ENCODE data around the gene PBX2.
"Not testable (repeated sequence)": the region's sequence is repeated elsewhere in the genome, so short reads cannot be mapped to it uniquely, and the experiment has no call there.

Gene PBX2

GRCh38 chr6:32186151-32186840 is 3.7 kb downstream of the PBX2 start:
- not testable (repeated sequence) for DNase-seq

- DNase-seq: not testable (repeated sequence)
Measured at GRCh38 chr6:32185681-32186131, 4.3 kb downstream of the PBX2 start.

GRCh38 chr6:32184084-32184640 is 5.8 kb downstream of the PBX2 start, which contains the start of gene AGER:
TSS of gene AGER (minus strand) at chr6:32184253. CDS start at chr6:32184222, 31 bp downstream.
- DNase-seq: no peak

GRCh38 chr6:32183483-32184083 is 6.4 kb downstream of the PBX2 start:
- DNase-seq: no peak

GRCh38 chr6:32183030-32183429 is 7.0 kb downstream of the PBX2 start:
- no peak for DNase-seq

- DNase-seq: no peak
Measured at GRCh38 chr6:32182555-32182981, 7.4 kb downstream of the PBX2 start.

- no peak for DNase-seq
Measured at GRCh38 chr6:32181915-32182529, 8.0 kb downstream of the PBX2 start.

- no peak for DNase-seq
Measured at GRCh38 chr6:32181148-32181702, 8.8 kb downstream of the PBX2 start.

GRCh38 chr6:32179766-32180405 is 10.1 kb downstream of the PBX2 start:
- DNase-seq: no peak

GRCh38 chr6:32178547-32179440 is 11.2 kb downstream of the PBX2 start:
- no peak for DNase-seq

GRCh38 chr6:32177788-32178546 is 12.0 kb downstream of the PBX2 start, which contains the start of gene RNF5:
TSS of gene RNF5 (plus strand) at chr6:32178405. CDS start at chr6:32178512, 107 bp downstream.
- DNase-seq: peak; percentile 100

- peak; percentile 55 to 59 for DNase-seq
Measured at GRCh38 chr6:32177183-32177787, 12.7 kb downstream of the PBX2 start.

- no peak for DNase-seq
Measured at GRCh38 chr6:32176476-32177182, 13.4 kb downstream of the PBX2 start.

- DNase-seq: peak; percentile 93 to 94
Measured at GRCh38 chr6:32175711-32176475, 14.1 kb downstream of the PBX2 start, which contains the start of gene AGPAT1. TSS of gene AGPAT1 (minus strand) at chr6:32176084. CDS start at chr6:32171496, 4,588 bp downstream.

GRCh38 chr6:32175322-32175710 is 14.7 kb downstream of the PBX2 start:
- DNase-seq: no peak

GRCh38 chr6:32174416-32174815 is 15.6 kb downstream of the PBX2 start:
- no peak for DNase-seq

GRCh38 chr6:32173051-32173727 is 16.8 kb downstream of the PBX2 start:
- peak in 1 of 2 experiments; percentile 21 for DNase-seq

GRCh38 chr6:32171234-32171633 is 18.8 kb downstream of the PBX2 start:
- DNase-seq: no peak
